Hepatocyte (in vitro differentiated cells): Measurements from ENCODE around the gene KLHL42. TPM values are rescaled to one million over a fixed set of nuclear protein-coding genes. Genes with fewer than 3 reads are reported as not detected.
A peak's percentile ranks its signal among the peaks of the same experiment; 100 is the strongest.
"Not testable (repeated sequence)": the region's sequence is repeated elsewhere in the genome, so short reads cannot be mapped to it uniquely, and the experiment has no call there.

ENCODE experiments used
- DNase-seq: peaks from one replicate; pipeline ENCODE4 v3.0.0-alpha.2; 2016; ENCODE audit warnings: low spot score
- H2AFZ ChIP-seq: fragments of 200-600 bp; sonication (generic); 2 replicates; pipeline ENCODE4 v1.6.0; 2016; ENCODE audit warnings: antibody characterized with exemption, mild to moderate bottlenecking
- H3K27ac ChIP-seq: fragments of 200-600 bp; sonication (generic); 2 replicates; pipeline ENCODE4 v1.5.1; 2016; ENCODE audit warnings: mild to moderate bottlenecking
- H3K27me3 ChIP-seq: fragments of 200-600 bp; sonication (generic); 2 replicates; pipeline ENCODE4 v1.6.1; 2016
- H3K36me3 ChIP-seq: fragments of 200-600 bp; sonication (generic); replicated peaks from 2 replicates; pipeline ENCODE4 v1.5.1; 2016; ENCODE audit warnings: low read depth; ENCODE audit not compliant: insufficient read depth
- H3K4me1 ChIP-seq: fragments of 200-600 bp; sonication (generic); 2 replicates; pipeline ENCODE4 v1.5.1; 2016; ENCODE audit warnings: mild to moderate bottlenecking, moderate library complexity; ENCODE audit not compliant: insufficient read depth
- H3K4me2 ChIP-seq: fragments of 200-600 bp; sonication (generic); 2 replicates; pipeline ENCODE4 v1.6.0; 2016
- H3K4me3 ChIP-seq: fragments of 200-600 bp; sonication (generic); 2 replicates; pipeline ENCODE4 v1.5.1; 2016; ENCODE audit warnings: mild to moderate bottlenecking
- H3K79me2 ChIP-seq: fragments of 200-600 bp; sonication (generic); 2 replicates; pipeline ENCODE4 v1.6.0; 2017; ENCODE audit warnings: mild to moderate bottlenecking
- H3K9me2 ChIP-seq: fragments of 200-600 bp; sonication (generic); replicated peaks from 2 replicates; pipeline ENCODE4 v1.6.0; 2017; ENCODE audit warnings: mild to moderate bottlenecking; ENCODE audit not compliant: insufficient read depth
- H3K9me3 ChIP-seq: fragments of 200-600 bp; sonication (generic); 2 replicates; pipeline ENCODE4 v1.5.1; 2016; ENCODE audit warnings: low read depth, mild to moderate bottlenecking
- H4K20me1 ChIP-seq: fragments of 200-600 bp; sonication (generic); 2 replicates; pipeline ENCODE4 v1.6.0; 2016; ENCODE audit warnings: mild to moderate bottlenecking; ENCODE audit not compliant: insufficient read depth, poor library complexity, severe bottlenecking
- CTCF ChIP-seq: fragments of 200-600 bp; sonication (generic); IDR thresholded peaks from 2 replicates; pipeline ENCODE4 v1.5.1; 2016; ENCODE audit warnings: antibody characterized with exemption, mild to moderate bottlenecking; ENCODE audit not compliant: poor library complexity
- EZH2 ChIP-seq: fragments of 200-600 bp; sonication (generic); IDR thresholded peaks from 2 replicates; pipeline ENCODE4 v1.6.1; 2016; ENCODE audit warnings: antibody characterized with exemption, mild to moderate bottlenecking, borderline replicate concordance
- EZH2phosphoT487 ChIP-seq: fragments of 200-600 bp; sonication (generic); IDR thresholded peaks from one replicate; pipeline ENCODE4 v1.6.1; 2018; ENCODE audit warnings: antibody characterized with exemption, mild to moderate bottlenecking, low read depth, moderate library complexity; ENCODE audit not compliant: unreplicated experiment, severe bottlenecking
- WGBS: methylation state at CpG from one replicate; pipeline ENCODE4 v1.1.6; 2016; ENCODE audit warnings: low lambda C conversion rate; ENCODE audit errors: missing lambda C conversion rate; 5-methylcytosine and 5-hydroxymethylcytosine counted together
- polyA plus RNA-seq: library from polyadenylated mRNA; unstranded; fragments of >200 nt; fragmentation: Nextera tagmentation; extraction: Ambion mirVana; gene quantifications from 2 replicates; pipeline ENCODE4 v1.2.1, GENCODE V29; 2016
- total RNA-seq: library from RNA; depleted of rRNA; stranded (reverse); fragments of >200 nt; gene quantifications from 2 replicates; pipeline ENCODE4 v1.2.3, GENCODE V29; 2014

Gene KLHL42
- total and polyA plus RNA-seq, 2 experiments from 2014 or later = 13.5 to 14.4 TPM

DNA sequence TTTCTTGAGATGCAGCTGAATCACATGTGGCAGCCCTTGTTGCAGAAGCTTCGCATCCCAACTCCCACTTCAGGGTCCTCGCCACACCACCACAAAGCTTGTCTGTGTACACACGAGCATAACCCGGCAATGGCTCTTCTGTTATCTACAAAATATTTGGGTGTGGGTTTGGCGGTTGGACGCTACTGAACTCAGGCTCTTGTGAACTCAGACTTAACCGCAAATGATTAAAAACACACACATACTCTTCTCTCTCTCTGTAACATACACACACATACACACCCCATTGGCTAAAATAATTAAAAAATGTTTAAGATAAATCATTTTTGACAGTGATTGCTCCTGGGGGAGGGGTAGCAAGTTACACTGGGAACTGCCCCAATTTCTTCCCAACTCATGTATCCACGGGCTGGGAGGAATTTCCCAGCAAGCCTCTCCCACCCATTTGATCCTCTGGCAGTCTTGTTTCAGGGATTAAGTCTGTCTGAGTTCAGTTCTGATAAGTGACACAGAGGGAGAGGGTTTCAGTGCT, 63.7 kb downstream of the KLHL42 start:
- H3K4me1 ChIP-seq = peaks cover 28% of the 10 kb centered on the region
- DNase-seq = peak; percentile 33
- no peak overlapping the region for H3K4me3 ChIP-seq
- no peaks in the 10 kb centered on the region for H3K36me3 ChIP-seq
- no peaks in the 10 kb centered on the region for H3K79me2 ChIP-seq
- H2AFZ ChIP-seq = no peak overlapping the region
- peak overlapping the region; percentile 31 for H3K27ac ChIP-seq
- WGBS = 41% methylated on average over 8 of the region's 8 CpGs
- no peaks in the 10 kb centered on the region for H4K20me1 ChIP-seq
- peak overlapping the region; percentile 60 for H3K4me2 ChIP-seq
- H3K9me3 ChIP-seq = no peaks in the 10 kb centered on the region
- H3K9me2 ChIP-seq = no peaks in the 10 kb centered on the region
- no peaks in the 10 kb centered on the region for H3K27me3 ChIP-seq
- no peak for TF ChIP-seq CTCF
- TF ChIP-seq EZH2 = no peak
- TF ChIP-seq EZH2phosphoT487 = no peak

DNA sequence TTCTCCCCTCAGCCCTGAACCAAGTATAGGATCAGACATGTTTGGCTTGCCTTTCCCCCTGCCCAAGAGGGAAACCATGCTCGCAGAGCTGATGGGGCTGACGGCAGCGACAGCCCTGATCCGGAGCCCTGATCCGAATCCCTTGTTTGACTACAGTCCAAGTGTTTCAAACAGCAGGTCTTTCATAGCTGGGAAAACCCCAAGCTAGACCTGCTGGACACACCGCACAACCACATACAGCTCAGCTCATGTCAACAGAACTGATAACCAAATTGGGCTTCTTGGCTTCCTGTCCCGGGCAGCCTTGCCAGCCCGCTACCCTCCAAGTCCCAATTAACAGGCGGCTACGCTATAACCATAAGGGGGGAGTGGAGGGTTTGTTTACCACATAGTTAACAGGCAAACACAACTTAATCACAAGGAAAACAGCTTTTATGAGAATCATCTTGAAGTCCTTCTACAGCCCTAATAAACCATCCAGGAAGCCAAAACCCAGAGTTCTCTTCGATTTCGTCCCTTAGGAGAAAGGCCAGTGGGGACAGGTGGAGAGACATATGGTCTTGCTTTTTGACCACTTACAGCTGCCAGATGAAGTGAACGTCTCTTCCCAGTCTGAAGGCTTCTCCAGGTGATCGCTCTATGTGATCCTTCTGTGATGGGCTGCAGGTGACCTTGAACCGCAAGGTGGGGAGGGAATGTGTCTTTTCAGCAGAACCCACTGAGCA, 64.5 kb downstream of the KLHL42 start:
- H3K4me3 ChIP-seq = no peak overlapping the region
- H3K4me2 ChIP-seq = peak overlapping the region; percentile 60
- peak; percentile 23 for DNase-seq
- H3K9me2 ChIP-seq = no peaks in the 10 kb centered on the region
- TF ChIP-seq EZH2 = no peak
- no peaks in the 10 kb centered on the region for H3K79me2 ChIP-seq
- H3K36me3 ChIP-seq = no peaks in the 10 kb centered on the region
- no peaks in the 10 kb centered on the region for H4K20me1 ChIP-seq
- H3K4me1 ChIP-seq = peaks cover 28% of the 10 kb centered on the region
- peak overlapping the region; percentile 31 for H3K27ac ChIP-seq
- no peaks in the 10 kb centered on the region for H3K27me3 ChIP-seq
- 65% methylated on average over 15 of the region's 15 CpGs for WGBS
- H2AFZ ChIP-seq = no peak overlapping the region
- no peaks in the 10 kb centered on the region for H3K9me3 ChIP-seq

GRCh38 chr12:27845187-27845586, 65.2 kb downstream of the KLHL42 start:
- Histone ChIP-seq H3K4me3 (no peak overlapping the region), H3K27ac (no peak overlapping the region), H2AFZ (no peak overlapping the region), H4K20me1 (no peaks in the 10 kb centered on the region), H3K36me3 (no peaks in the 10 kb centered on the region), H3K9me2 (no peaks in the 10 kb centered on the region), H3K4me2 (no peak overlapping the region), H3K79me2 (no peaks in the 10 kb centered on the region), H3K27me3 (no peaks in the 10 kb centered on the region), H3K9me3 (no peaks in the 10 kb centered on the region), H3K4me1 (peaks cover 28% of the 10 kb centered on the region)
- DNase-seq = no peak
- TF ChIP-seq CTCF = no peak
- WGBS = 75% methylated on average over 2 of the region's 2 CpGs

DNA sequence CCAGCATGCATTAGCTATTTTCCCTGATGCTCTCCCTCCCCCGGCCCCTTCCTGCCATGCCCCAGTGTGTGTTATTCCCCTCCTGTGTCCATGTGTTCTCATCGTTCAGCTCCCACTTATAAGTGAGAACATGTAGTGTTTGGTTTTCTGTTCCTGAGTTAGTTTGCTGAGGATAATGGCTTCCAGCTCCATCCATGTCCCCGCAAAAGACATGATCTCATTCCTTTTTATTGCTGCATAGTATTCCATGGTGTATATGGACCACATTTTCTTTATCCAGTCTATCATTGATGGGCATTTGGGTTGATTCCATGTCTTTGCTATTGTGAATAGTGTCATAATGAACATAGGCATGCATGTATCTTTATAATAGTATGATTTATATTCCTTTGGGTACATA, 65.7 kb downstream of the KLHL42 start:
- H3K9me3 ChIP-seq, H4K20me1 ChIP-seq, H3K9me2 ChIP-seq, H3K4me3 ChIP-seq, H3K27ac ChIP-seq, DNase-seq, H3K36me3 ChIP-seq, H2AFZ ChIP-seq, H3K4me2 ChIP-seq, H3K27me3 ChIP-seq, H3K79me2 ChIP-seq: not testable (repeated sequence)
- 86% methylated on average over 3 of the region's 3 CpGs for WGBS
- peaks cover 26% of the 10 kb centered on the region for H3K4me1 ChIP-seq

DNA sequence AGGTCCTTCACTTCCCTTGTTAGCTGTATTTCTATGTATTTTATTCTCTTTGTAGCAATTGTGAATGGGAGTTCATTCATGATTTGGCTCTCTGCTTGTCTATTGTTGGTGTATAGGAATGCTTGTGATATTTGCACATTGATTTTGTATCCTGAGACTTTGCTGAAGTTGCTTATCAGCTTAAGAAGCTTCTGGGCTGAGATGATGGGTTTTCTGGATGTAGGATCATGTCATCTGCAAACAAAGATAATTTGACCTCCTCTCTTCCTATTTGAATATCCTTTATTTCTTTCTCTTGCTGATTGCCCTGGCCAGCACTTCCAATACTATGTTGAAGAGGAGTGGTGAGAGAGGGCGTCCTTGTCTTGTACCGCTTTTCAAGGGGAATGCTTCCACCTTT, 67.3 kb downstream of the KLHL42 start:
- not testable (repeated sequence) for H3K27me3 ChIP-seq, H3K79me2 ChIP-seq, H3K4me3 ChIP-seq, H3K27ac ChIP-seq, H3K9me3 ChIP-seq, H3K36me3 ChIP-seq, H3K4me2 ChIP-seq, H4K20me1 ChIP-seq, H2AFZ ChIP-seq, DNase-seq, H3K9me2 ChIP-seq
- 100% methylated on average over 2 of the region's 2 CpGs for WGBS
- H3K4me1 ChIP-seq = peaks cover 11% of the 10 kb centered on the region
